Activated T-cell treated with anti-CD3 and anti-CD28 coated beads for 4 hours (primary cell): ENCODE measurements around the gene SEC14L3.
"Not testable (repeated sequence)": the region's sequence is repeated elsewhere in the genome, so short reads cannot be mapped to it uniquely, and the experiment has no call there.

Experiments
- DNase-seq: peaks from one replicate; pipeline ENCODE4 v3.0.0-alpha.2; 2020

Gene SEC14L3

DNA sequence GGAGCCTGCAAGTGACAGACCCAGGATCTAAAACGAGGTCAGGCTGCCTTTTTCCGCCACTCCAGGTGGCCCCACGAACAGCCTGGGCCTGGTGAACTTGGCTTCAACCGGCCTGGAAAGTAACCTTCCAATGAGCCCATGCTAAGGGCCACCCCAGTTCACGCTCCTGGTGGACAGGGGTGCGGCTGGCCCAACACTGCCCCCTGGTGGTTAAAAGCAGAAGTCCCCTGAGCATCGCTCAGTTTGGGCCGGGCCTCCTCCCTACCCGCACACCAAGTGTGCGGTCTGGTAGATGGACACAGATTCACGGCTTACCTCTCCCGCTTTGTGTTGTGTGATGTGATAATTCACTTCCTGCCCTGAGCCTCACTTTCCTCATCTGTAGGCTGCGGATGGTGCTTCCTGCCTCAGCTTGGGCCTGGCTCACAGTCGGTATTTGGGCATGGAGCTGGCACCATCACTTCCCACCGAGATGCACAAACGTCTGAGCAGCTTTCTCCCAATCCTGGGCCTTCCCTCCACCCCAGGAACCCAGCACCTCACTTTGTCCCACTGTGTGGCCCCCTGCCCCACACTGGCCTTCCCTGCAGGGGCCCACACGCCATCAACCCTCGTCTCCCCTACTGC is 13.7 kb upstream of the SEC14L3 start:
- peak; percentile 67 for DNase-seq

DNA sequence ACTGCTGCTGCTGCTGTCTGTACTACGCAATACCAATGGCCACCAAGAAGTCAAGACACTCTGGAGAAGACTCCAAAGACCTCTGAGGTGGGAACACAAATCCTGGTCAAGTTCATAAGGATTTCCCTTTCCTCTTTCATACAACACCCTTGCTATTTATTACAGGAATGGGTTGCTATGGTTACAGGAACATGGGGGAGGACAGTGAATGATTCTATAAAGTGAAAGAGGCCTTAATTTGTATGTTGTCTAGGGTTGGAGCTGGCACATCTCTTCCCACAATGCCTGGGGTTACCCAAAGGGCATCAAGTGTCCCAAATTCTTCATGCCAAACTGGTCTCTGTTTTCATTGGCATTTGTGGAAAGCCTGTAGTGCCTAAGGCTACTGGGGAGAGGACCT is 11.4 kb upstream of the SEC14L3 start:
- no peak for DNase-seq

DNA sequence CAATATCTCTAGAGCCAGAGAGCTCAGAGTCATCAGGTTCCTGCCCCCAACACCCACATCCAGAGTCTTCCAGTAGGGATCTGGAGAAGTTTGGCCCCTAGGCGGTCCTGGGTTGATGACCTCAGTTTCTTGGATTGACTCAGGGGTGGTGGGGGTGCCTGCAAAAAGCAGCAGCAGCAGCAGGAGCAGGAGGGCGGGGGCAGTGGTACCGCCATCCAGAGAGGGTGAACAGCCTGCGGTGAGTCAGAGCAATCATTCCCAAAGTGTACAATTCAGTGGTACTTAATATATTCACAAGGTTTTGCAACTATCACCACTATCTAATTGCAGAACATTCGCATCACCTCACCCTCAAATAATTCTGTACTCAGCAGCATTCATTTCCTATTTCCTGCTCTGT is 9.9 kb upstream of the SEC14L3 start:
- no peak for DNase-seq

DNA sequence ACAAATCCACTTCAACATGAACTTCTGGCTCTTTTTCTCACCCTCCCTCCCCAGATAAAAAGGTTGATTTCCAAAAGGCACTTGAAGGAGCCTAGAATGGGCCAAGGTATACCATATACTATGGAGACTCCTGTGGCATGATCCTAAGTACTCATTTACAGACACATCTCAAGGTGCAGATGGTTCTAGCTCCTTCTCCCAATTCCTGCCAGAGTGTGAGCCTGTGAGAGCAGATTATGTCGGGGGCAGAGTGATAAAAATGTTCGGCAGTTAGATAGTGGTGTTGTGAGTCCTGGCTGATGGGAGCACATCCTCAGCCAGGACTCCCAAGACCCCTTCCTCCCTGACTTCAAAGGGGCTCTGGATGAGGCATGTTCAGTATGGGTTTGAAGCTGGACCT is 8.2 kb upstream of the SEC14L3 start:
- no peak for DNase-seq

DNA sequence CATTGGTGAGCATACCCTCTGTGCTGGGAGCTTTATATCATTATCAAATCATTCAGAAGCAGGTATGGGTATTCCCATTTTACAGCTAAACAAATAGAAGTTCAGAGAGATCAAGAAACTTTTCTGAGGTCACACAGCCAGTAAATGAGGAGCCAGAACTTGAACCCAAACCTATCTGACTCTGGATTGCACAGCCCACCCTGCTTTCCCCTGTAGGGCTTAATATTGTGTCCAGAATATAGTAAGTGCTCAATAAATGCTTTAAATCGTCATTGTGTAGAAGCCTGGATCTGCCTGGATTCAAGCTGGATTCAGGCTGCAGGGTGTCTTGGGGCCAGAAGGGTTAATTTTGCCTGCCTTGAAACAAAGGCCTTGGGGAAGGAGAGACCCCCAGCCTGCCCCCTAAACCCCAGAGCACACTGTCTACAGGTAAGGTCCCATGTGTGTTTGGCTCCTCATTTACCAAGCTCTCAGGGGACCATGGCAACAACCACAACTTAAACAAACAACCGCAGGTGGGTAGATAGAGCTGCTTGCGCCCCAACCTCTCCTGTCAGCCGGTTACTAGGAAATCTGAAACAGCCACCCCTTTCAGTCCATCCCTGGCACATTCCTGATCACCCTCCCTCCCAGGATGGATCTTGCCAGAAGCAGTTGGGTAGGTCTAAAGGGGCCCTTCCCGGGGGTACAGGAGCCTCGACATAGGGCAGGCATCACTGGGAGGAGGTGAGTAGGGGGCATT is 3.0 kb upstream of the SEC14L3 start:
- DNase-seq, result no peak

DNA sequence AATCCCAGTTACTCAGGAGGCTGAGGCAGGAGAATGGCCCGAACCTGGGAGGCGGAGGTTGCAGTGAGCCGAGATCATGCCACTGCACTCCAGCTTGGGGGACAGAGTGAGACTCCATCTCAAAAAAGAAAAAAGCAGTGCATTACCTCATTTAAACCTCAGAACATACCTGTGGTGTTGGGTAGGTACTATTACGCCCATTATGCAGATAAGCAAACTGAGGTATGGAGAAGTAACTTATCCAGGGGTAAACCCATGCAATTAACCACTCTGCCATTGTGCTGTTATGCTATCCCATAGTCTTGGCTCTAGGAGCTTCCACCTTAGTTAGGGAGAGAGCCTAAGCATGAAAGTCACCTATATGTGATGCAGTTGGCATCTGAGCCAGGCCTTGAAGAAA is 2.3 kb upstream of the SEC14L3 start:
- DNase-seq, result no peak

DNA sequence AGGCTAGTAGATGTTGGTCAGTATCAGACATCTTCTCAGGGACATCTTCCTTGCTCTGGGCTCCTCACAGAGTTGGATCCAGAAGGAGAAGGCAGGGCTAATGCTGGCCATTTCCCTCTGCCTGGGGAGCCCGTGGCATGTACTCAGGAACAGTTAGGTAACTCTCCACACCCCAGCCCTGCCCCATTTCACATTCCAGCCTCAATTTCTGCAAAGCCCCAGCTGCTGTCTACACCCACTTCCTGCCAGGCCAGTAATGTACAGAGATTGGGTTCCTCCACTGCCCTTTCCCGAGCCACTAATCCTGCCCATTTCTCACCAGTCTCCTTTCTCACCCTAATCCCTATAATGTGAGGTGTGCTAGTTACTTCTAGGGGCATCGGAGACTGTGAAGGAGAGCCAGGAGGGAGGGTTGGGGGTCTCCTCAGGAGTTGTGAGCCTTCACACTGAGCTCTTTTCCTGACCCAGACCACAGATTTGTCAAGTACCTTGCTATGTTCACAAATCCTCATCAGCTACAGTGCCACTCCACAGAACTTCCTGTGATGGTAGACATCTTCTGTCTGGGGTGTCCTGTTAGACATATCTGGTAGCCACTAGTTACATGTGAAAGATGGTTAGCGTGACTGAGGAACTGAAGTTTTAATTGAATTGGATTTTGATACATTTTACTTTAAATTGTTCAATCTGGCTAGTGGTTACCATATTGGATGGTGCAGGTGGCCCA is 1.3 kb upstream of the SEC14L3 start:
- no peak for DNase-seq

DNA sequence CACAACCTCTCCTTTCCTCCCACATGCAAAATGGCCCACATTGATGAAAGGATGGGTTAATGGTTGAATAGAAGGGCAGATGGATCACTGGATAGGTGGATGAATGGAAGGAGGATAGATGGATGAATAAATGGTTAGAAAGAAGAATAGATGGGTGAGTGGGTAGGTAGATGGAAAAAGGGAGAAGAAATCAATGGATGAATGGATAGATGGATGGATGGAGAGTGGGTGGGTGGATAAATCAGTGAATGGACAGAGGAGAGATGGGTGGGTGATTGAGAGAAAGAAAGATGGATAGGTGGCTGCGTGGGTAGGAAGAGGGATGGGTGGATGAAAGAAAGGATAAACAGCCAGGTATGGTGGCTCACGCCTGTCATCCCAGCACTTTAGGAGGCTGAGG is 1.2 kb downstream of the SEC14L3 start:
- no peak for DNase-seq

DNA sequence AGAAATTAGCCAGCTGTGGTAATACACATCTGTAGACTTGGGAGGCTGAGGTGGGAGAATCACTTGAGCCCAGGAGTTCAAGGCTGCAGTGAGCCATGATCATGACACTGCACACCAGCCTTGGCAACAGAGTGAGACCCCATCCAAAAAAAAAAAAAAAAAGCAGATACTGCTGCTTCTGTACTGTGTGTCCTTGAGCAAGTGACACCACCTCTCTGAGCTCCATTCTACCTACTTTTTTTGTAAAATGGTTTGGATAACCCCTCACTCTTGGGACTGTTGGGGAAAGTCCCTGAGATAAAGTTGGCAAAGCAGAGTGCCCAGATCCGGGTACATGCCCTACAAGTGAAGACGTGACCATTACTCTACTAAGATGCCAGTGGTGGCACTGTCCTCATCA is 2.7 kb downstream of the SEC14L3 start:
- DNase-seq, result no peak

DNA sequence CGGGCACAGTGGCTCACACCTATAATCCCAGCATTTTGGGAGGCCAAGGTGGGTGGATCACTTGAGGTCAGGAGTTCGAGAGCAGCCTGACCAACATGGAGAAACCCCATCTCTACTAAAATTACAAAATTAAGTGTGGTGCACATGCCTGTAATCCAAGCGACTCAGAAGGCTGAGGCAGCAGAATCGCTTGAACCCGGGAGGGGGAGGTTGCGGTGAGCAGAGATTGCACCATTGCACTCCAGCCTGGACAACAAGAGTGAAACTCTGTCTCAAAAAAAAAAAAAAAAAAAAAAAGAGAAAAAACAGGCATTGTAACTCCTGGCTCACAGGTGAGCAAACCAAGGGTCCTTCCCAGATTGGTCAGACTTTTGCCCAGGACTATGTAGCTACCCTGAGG is 11.3 kb downstream of the SEC14L3 start:
- not testable (repeated sequence) for DNase-seq

DNA sequence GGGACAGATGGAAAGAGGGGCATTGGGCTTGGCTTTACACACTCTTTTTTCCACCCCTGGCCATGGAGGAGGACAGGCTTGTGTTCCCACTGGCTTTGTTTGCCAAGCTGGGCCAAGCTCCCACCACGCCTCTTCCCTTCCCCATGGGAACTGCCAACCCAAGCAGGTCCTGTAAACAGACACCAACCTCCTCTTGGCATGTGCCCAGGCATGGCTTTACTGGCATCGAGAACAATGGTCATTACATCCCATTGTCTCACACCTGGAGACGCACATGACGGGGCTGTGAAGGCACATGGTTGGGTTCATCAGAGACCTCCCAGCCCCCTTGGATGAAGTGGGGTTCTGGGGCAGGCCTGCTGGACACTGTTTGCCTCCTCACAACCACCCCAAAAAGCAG is 11.7 kb downstream of the SEC14L3 start:
- no peak for DNase-seq

DNA sequence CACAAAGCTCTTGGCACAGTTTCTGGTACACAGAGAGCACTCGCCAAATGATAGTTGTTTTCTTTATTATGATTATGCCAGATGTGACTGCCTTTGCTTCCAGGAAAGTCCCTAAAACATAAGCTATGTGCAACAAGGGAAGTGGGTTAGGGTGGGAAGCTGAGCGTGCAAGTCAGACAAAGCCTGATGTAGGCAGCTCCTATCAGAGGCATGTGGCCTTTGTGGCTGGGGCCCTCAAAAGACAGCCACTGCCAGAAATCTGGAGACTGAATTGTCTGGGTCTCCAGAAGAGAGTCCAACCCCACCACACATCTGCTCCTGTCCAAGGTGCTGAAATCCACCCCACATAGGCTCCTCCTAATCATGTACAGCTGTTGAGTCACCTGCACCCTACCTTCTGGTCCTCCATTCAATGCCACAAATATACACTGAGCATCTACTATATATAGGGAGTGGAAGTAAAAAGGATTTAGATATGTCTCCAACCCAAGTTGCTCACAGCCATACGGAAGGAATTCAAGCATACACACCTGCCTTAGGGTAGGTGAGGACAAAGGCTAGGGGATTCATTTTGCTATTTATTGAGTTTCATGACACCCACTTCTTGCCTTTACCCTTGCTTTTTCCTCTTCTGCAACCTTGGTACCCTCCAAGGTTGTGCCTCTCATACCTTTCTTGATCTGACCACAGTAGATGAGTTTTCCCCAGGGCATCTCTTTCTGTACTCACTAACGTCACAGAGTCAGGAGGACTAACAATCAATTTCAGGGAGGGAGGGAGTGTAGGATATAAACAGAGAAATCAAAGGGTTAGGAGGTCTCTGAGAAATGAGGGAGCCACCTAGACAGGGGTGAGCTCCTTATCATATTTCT is 12.4 kb downstream of the SEC14L3 start:
- DNase-seq, result no peak

DNA sequence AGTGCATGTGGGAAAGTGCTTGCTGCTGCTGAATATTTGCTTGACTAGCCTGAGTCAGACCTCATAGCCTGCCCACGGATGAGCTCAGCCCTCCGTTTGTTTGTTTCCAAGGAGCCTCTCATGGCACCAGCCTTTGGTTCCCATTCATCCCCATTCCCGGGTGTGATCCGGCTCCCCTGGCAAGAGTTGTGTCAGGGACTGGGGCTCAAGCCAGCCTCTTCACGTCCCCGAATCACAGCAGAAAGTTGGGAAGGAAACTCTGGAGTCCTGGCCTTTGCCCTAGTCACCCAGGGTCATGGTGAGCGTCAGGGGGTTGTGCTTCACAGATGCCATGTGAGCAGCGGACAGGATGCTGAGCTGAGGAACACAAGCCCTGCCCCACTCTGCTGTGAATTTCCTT is 13.8 kb downstream of the SEC14L3 start:
- DNase-seq, result no peak

DNA sequence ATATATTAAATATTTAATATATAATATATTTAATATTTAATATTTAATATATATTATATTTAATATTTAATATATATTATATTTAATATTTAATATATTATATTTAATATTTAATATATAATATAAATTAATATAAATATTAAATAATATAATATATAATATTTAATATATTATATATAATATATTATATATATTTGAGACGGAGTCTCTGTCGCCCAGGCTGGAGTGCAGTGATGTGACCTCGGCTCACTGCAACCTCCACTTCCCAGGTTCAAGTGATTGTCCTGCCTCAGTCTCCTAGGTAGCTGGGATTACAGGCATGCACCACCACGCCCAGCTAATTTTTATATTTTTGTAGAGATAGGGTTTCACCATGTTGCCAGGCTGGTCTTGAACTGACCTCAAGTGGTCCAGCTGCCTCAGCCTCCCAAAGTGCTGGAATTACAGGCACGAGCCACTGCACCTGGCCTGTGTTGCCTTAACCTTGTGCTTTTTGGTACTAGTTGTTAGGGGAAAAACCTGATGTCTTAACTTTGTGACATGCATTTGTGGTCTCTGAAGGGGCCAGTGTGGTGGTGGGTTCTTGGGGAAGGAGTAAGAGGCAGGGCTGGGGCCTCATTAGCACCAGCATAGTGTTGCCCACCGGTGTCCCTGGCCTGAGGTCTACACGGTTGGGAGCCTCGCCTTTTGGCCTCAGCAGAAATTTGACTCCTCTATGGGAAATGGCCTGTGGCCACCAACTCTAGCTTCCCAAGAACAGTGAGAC is 16.6 kb downstream of the SEC14L3 start:
- no peak for DNase-seq

DNA sequence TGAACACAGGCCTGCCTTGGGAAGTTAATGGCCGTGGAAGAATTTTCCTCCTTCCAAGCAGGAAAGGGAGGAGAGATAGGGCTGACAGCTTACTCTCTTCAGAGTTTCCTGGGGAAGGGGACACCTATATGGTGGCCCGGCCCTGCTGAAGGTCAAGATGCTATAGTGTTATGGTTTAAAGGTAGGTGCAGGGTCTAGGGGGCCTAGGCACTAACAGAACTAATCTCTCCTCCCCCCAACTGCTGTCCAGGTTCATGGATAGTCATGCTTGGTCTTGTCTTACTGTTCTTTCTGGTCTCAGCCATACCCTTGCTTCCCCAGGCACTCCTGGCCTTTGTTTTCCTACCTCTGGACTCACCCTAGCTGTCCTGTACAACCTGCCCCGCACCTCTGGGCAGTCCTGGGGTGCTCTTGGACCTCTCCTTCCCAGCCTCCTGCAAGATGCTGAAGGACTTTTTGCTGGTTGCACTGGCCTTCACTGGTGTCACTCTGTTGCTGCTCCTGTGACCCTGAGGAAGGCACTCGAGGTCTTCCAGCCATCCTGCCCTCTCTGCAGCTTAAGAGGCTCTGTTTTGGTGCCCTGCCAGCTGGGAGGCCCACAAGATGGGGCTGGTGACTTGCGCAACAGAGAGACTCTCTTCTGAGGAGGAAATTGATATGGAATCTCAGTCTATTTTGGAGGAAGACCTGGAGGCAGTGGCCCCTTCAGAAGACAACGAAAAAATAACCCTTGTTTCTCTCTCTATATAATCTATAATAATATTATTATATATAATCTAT is 17.9 kb downstream of the SEC14L3 start:
- no peak for DNase-seq

DNA sequence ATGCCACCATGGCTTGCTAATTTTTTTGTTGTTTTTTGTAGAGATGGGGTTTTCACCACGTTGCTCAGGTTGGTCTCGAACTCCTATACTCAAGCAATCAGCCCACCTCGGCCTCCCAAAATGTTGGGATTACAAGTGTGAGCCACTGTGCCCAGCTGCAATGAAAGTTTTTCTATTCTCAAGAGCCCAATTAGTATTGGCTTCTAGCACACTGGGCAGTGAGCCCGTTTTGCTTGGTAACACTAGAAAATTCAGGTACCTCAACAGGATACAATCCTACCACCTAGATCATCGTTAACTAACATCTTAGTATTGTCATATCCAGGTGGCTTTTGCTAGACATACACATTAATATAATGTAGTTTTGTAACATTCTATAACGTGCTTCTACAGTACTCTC is 19.0 kb downstream of the SEC14L3 start:
- no peak for DNase-seq

DNA sequence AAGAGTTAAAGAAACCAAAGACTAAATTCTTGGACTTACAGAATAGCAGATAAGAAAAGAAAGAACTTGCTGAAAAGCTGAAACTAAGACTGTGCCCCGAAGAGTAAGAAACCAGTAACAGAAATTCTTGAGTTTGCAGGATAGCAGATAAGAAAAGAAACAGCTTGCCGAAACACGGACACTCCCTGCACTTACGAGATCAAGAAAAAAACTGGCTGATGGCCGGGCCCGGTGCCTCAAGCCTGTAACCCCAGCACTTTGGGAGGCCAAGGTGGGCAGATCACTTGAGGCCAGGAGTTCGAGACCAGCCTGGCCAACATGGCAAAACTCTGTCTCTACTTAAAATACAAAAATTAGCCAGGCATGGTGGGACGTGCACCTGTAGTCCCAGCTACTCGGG is 20.3 kb downstream of the SEC14L3 start:
- not testable (repeated sequence) for DNase-seq

DNA sequence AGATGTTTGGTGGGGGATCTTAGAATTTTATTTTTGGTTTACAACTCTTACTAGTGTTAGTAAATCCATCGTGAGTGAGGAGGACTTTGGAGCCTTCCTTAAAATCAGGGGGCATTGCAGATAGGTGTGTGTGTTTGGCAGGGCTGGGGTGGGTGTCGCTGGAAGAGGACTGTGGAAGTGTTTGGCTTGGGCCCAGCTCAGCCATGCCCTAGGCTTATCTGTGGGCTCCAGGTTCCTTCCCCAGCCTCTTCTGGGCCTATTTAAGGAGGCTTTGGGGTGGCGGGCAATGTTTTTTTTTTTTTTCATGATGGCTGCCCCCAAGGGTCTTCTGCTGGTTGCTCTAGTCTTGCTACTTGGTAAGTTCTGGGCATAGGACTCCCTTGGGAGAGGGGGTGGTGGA is 24.2 kb downstream of the SEC14L3 start:
- no peak for DNase-seq

DNA sequence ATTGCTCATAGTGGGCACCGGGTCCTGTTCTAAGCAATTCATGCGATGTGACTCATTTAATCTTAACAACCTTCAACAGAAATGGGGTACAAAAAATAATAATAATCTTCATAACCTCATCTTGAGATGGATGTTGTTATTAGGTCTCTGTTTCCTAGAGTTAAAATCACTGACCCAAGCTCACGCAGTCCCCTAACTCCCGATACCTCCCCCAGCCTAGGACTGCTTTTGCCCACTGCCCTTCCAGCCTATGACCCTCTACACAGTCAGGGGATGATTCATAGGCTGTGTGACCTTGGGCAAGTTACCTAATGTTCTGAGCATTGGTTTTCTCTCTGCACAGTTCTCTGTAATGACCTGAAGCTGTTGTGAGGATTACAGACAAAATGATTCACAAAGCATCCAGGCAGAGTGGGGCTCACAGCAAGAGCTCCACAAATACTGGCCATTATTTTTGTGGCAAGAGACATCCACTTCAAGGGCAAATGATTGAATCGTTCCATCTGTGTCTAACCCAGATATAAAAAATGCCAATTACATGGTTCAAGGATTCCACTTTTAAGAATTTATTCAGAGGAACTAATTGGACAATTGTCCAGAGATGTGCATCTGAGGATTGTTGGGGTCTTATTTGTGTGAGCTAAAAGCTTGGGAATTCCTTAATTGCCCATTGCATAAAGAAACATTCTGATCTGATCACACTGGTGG is 26.2 kb downstream of the SEC14L3 start:
- no peak for DNase-seq

DNA sequence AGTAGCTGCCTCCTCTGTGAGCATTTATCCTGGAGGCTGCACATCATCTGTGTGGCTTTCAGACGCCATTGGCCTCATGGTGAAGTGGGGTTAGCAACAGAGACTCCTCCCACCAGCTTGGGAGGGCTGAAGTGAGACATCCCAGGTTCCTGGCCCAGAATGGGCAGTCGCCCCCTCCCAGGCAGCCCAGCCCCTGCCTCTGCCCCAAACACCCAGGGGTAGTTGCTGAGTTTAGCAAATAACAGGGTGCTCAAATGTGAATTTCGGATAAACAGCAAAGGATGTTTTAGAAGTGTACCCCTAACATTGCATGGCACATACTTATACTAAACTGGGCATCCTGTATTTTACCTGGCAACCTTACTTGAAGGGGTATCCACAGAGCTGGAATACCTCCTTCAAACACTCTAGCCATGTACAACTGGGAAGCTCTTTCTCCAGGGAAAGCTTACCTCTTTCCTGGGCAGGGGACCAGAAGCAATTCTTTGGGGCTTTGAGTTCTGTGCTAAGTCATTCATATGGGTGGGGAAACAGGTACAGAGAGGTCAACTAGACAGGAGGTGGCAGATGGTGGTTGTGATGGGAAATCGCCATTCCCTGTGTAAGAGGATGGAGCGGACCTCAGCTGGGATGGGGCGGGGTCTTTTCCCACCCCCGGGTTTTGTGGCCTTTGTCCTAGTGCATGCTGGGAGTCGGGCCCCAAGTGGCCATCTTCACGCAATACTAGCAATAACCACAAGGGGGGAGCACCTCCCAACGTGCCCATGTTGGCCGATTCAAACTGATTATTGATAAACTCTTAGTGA is 27.0 kb downstream of the SEC14L3 start:
- peak; percentile 20 for DNase-seq
